Right lobe of liver (tissue), 6 donors: ENCODE results near the gene CFAP43. TPM values are rescaled to one million over a fixed set of nuclear protein-coding genes. Genes with fewer than 3 reads are reported as not detected.
A peak's percentile ranks its signal among the peaks of the same experiment; 100 is the strongest.

Experiments
- ATAC-seq, 4 donors: fragments of 200-7000 bp; cut with Tn5 transposase; one replicate each; pipeline ENCODE4 v1.9.1; 2020; ENCODE audit warnings: mild to moderate bottlenecking in 4 of 4, moderate library complexity in 4 of 4
- DNase-seq, 3 donors: peaks; one replicate each; pipeline ENCODE4 v3.0.0-alpha.2; 2020
- H3K27ac ChIP-seq, 3 donors: fragments of 200-600 bp; one replicate each; pipeline ENCODE4 v1.8.0; 2022
- H3K27me3 ChIP-seq, 2 donors: fragments of 200-600 bp; one replicate each; pipeline ENCODE4 v1.8.0; 2022
- H3K36me3 ChIP-seq, 4 donors: fragments of 200-600 bp; sonication (generic) in 1 of 4; one replicate each; pipeline versions ENCODE4 v1.5.1 to v1.8.0; 2017 to 2022; ENCODE audit warnings: control low read depth in 1 of 4
- H3K4me1 ChIP-seq, 4 donors: fragments of 200-600 bp; sonication (generic) in 1 of 4; one replicate each; pipeline versions ENCODE4 v1.5.1 to v1.8.0; 2017 to 2022; ENCODE audit warnings: control low read depth in 1 of 4
- H3K4me3 ChIP-seq, 3 donors: fragments of 200-600 bp; one replicate each; pipeline ENCODE4 v1.8.0; 2022
- H3K9me3 ChIP-seq, 4 donors: fragments of 200-600 bp; sonication (generic) in 1 of 4; one replicate each; pipeline versions ENCODE4 v1.5.1 to v1.8.0; 2017 to 2022; ENCODE audit warnings: control low read depth in 1 of 4
- CTCF ChIP-seq, 4 donors: fragments of 200-600 bp in 3 of 4; fragments of 450-650 bp in 1 of 4; IDR thresholded peaks; one replicate each; pipeline versions ENCODE4 v1.5.1 to v1.8.0; 2016 to 2022; ENCODE audit warnings: antibody characterized with exemption in 4 of 4, mild to moderate bottlenecking in 2 of 4
- POLR2A ChIP-seq: fragments of 450-650 bp; IDR thresholded peaks from one replicate; pipeline ENCODE4 v1.6.1; 2017; ENCODE audit warnings: antibody characterized with exemption, mild to moderate bottlenecking
- WGBS: methylation state at CpG from one replicate; pipeline ENCODE4 v1.1.6; 2018; ENCODE audit warnings: low coverage, low lambda C conversion rate; ENCODE audit not compliant: insufficient coverage; ENCODE audit errors: missing lambda C conversion rate; 5-methylcytosine and 5-hydroxymethylcytosine counted together
- intact Hi-C, 2 donors: fragments of 100-400 bp; cut with DNase I; formaldehyde crosslinking; loops; one replicate each; pipeline versions ENCODE4 v1.11.2 to v1.14.1; 2022
- total RNA-seq, 6 experiments: library from RNA; depleted of rRNA in 2 of 6; stranded (reverse); fragments of >200 nt in 2 of 6; fragmentation: NEBNext Ultra II Directional in 3 of 6; extraction: Animal tissue kit (Norgen Biotek cat#: 25700) in 3 of 6; gene quantifications; one replicate each; pipeline versions ENCODE4 v1.1.0 to v1.2.4, GENCODE V29; 2016 to 2023
- donor health status: DM: no; HTN: yes; CAD: no.
- donor health status: DM: no; HTN: no; CAD: no.
- donor health status: DM: no; HTN: no; CAD: no.
- donor health status: DM: no; HTN: yes; CAD: no.
- donor health status: DM: no; HTN: yes; CAD: no.

Gene CFAP43
- total RNA-seq, 6 experiments from 2014 or later: 0.11 to 0.34 (median 0.20) TPM; not detected in 1

- WGBS: under 1% methylated on average over 27 of the region's 28 CpGs
- peak; percentile 85 to 88 (median 88) for DNase-seq
These were observed 111.2 kb downstream of the CFAP43 start for GRCh38 chr10:104120903-104121484.

GRCh38 chr10:104120512-104120902 is 111.7 kb downstream of the CFAP43 start:
- ATAC-seq (no peak), DNase-seq (no peak)
- Histone ChIP-seq H3K4me3 (peak overlapping the region; percentile 47 to 69 (median 59)), H3K9me3 (no peaks in the 10 kb centered on the region), H3K27me3 (no peaks in the 10 kb centered on the region), H3K4me1 (peaks cover 0 to 5% (median 0%) of the 10 kb centered on the region in 4 donors), H3K27ac (peak overlapping the region; percentile 94 to 96 (median 95)), H3K36me3 (no peaks in the 10 kb centered on the region)
- 63% methylated on average over 2 of the region's 2 CpGs for WGBS
- intact Hi-C loops: no loop called here
- no peak for TF ChIP-seq POLR2A
- TF ChIP-seq CTCF (IDR thresholded peaks at IDR 0.05): no peak

More at GRCh38 chr10:104120903-104121484, 111.2 kb downstream of the CFAP43 start:
- peak; percentile 55 to 73 (median 62) for ATAC-seq
- Histone ChIP-seq H3K4me3 (peak overlapping the region; percentile 47 to 69 (median 59)), H3K27me3 (no peaks in the 10 kb centered on the region), H3K9me3 (no peaks in the 10 kb centered on the region), H3K36me3 (no peaks in the 10 kb centered on the region), H3K4me1 (peaks cover 0 to 5% (median 0%) of the 10 kb centered on the region in 4 donors), H3K27ac (peak overlapping the region; percentile 94 to 96 (median 95))
- intact Hi-C loops: no loop called here
- TF ChIP-seq POLR2A (no peak), CTCF (IDR thresholded peaks at IDR 0.05) (no peak)

- DNase-seq (no peak), ATAC-seq (no peak)
- peak overlapping the region in 2 of 3 donors; percentile 95 to 96 for H3K27ac ChIP-seq
- intact Hi-C loops: no loop called here
- peaks cover 0 to 5% (median 0%) of the 10 kb centered on the region in 4 donors for H3K4me1 ChIP-seq
- H3K9me3 ChIP-seq: no peaks in the 10 kb centered on the region
- no peak overlapping the region for H3K4me3 ChIP-seq
- H3K36me3 ChIP-seq: no peaks in the 10 kb centered on the region
- no peaks in the 10 kb centered on the region for H3K27me3 ChIP-seq
- 72% methylated on average over 3 of the region's 3 CpGs for WGBS
- TF ChIP-seq CTCF (IDR thresholded peaks at IDR 0.05): no peak
- no peak for TF ChIP-seq POLR2A
These were observed 112.2 kb downstream of the CFAP43 start for GRCh38 chr10:104119996-104120395.

- no peaks in the 10 kb centered on the region for H3K27me3 ChIP-seq
- no peak for TF ChIP-seq CTCF (IDR thresholded peaks at IDR 0.05)
- no peak for TF ChIP-seq POLR2A
- H3K4me3 ChIP-seq: no peak overlapping the region
- peaks cover 0 to 5% (median 0%) of the 10 kb centered on the region in 4 donors for H3K4me1 ChIP-seq
- no peak for ATAC-seq
- H3K27ac ChIP-seq: no peak overlapping the region
- no peaks in the 10 kb centered on the region for H3K9me3 ChIP-seq
- DNase-seq: no peak
- intact Hi-C loops: no loop called here
- no peaks in the 10 kb centered on the region for H3K36me3 ChIP-seq
- 87% methylated on average over 4 of the region's 4 CpGs for WGBS
These were observed 114.3 kb downstream of the CFAP43 start for GRCh38 chr10:104117839-104118323.
